GM21390 (cell line): ENCODE data around the gene FSIP2.
"Not testable (repeated sequence)": the region's sequence is repeated elsewhere in the genome, so short reads cannot be mapped to it uniquely, and the experiment has no call there.

ENCODE experiments used
- ATAC-seq: cut with Tn5 transposase; IDR thresholded peaks from one replicate; pipeline ENCODE4 v1.9.1; 2021; ENCODE audit not compliant: unreplicated experiment

FSIP2 gene

GRCh38 chr2:185806783-185807182 lies 68.2 kb downstream of the FSIP2 start:
- no peak for ATAC-seq

GRCh38 chr2:185807351-185807750 lies 68.7 kb downstream of the FSIP2 start:
- no peak for ATAC-seq

GRCh38 chr2:185811580-185811979 lies 73.0 kb downstream of the FSIP2 start:
- ATAC-seq: no peak

DNA sequence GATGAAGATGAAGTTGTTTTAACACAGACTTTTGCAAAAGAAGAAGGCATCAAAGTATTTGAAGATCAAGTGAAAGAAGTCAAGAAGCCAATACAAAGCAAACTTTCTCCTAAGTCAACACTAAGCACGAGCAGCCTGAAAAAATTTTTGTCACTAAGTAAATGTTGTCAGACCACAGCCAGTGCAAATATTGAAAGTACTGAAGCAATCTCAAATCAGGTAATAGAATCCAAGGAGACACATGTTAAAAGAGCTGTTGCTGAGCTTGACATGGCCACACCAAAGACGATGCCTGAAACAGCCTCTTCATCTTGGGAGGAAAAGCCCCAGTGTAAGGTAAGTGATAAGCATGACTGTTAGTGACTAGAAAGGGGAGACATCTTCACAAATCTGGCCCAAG lies 75.1 kb downstream of the FSIP2 start:
- no peak for ATAC-seq

DNA sequence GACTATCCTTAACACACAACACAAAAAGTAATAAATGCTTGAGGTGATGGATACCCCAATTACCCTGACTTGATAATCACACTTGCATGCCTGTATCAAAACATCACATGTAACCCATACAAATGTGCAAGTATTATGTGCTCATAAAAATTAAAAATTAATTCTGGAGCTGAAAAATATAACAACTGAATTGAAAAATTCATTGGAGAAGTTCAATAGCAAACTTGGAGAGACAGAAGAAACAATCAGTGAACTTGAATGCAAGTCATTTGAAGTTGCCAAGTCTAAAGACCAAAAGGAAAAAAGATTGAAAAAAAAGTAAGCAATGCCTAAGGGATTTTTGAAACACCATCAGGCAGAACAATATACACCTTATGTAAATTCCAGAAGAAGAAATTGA lies 79.4 kb downstream of the FSIP2 start:
- ATAC-seq: no peak

- no peak for ATAC-seq
Measured at GRCh38 chr2:185821467-185821866, 82.9 kb downstream of the FSIP2 start.

DNA sequence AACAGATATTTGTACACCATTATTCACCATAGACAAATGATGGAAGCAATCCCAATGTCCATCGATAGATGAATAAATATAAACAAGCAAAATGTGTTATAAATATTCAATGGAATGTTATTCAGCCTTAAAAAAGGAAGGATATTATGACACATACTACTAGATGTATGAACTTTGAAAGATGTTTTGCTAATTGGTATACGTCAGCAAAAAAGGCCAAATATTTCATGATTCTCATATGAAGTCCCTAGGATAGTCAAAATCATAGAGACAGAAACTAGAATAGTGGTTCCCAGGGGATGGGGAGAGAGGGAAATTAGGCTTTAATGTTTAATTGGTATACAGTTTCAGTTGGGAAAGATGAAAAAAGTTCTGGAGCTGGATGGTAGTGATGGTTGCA lies 85.2 kb downstream of the FSIP2 start:
- ATAC-seq: no peak

DNA sequence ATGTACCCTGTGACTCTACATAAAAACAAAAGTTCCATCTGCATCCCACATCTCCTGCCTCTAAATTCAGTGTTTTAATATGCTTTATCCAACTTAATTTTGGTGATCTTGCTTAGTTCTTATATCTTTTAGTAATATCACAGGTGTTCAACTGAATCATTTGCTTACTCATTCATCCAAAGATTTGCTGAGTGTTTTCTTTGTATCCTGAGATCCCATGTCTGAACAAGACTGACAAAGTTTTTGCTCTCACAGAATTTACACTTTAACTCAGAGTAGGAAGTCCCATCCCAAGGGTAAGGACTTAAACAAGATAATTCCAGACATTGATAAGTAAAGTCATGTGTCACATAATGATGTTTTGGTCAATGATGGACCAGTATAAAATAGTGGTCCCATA lies 87.0 kb downstream of the FSIP2 start:
- ATAC-seq: no peak

- no peak for ATAC-seq
Measured at GRCh38 chr2:185828326-185828725, 89.7 kb downstream of the FSIP2 start.

GRCh38 chr2:185833864-185834263 lies 95.3 kb downstream of the FSIP2 start:
- ATAC-seq: no peak

GRCh38 chr2:185835974-185836373 lies 97.4 kb downstream of the FSIP2 start:
- ATAC-seq: no peak

- no peak for ATAC-seq
Measured at GRCh38 chr2:185854885-185855284, 116.3 kb downstream of the FSIP2 start.

- ATAC-seq: no peak
Measured at GRCh38 chr2:185857691-185858090, 119.1 kb downstream of the FSIP2 start.

GRCh38 chr2:185859506-185859905 lies 120.9 kb downstream of the FSIP2 start:
- ATAC-seq: no peak

DNA sequence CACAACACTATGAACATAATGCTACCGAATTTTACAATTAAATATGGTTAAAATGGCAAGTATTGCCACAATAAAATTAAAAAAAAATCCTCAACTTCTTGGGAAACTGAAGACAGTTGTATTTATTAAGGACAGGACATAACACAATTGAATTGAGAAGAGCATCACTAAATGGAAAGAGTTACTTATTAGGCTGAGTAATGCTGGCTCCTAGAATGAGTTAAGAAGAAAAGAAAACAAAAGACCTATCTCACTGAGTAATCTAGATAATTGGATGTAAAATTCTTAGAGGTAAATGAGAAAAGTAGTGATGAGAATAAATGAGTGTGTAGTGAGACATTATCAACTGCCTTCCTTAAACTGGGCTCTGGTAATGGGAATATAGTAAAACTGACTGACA lies 121.7 kb downstream of the FSIP2 start:
- no peak for ATAC-seq

- ATAC-seq: no peak
Measured at GRCh38 chr2:185862657-185863398, 124.2 kb downstream of the FSIP2 start.

GRCh38 chr2:185864468-185865260 lies 126.1 kb downstream of the FSIP2 start:
- ATAC-seq: not testable (repeated sequence)

GRCh38 chr2:185875136-185875931 lies 136.7 kb downstream of the FSIP2 start:
- no peak for ATAC-seq

GRCh38 chr2:185876234-185876633 lies 137.6 kb downstream of the FSIP2 start:
- no peak for ATAC-seq

DNA sequence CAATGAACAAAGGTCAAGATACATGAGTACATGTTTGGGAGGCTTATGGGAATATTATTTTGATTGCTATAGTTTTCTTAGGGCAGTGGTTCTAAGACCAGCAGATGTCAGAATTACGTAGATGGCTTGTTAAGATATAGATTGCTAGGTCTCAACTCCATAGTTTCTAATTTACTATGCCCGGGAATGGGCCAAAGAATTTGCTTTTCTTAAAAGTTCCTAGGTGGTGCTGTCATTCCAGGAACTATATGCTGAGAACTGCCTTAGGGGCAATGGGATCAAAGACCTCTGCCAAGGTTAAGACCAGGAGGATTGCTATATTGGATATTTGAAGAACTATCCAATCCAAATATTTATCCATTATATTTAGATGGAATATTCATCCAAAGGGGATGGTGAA lies 141.8 kb downstream of the FSIP2 start:
- ATAC-seq: no peak
